H1 (cell line): ENCODE results near the gene THOP1. TPM values are rescaled to one million over a fixed set of nuclear protein-coding genes. Genes with fewer than 3 reads are reported as not detected.

Source experiments
- CTCF ChIA-PET: fragments of 300-600 bp; sonication (Branson Sonifier 250); formaldehyde crosslinking; loops from one replicate; lab custom pipeline; 2021; ENCODE audit not compliant: partially characterized antibody; lab: Charles Lee
- POLR2A ChIA-PET: fragments of 300-600 bp; sonication (Branson Sonifier 250); formaldehyde crosslinking; loops from one replicate; lab custom pipeline; 2021; ENCODE audit warnings: inconsistent platforms; ENCODE audit not compliant: partially characterized antibody; lab: Charles Lee
- DNase-seq, 2 experiments: peaks; one replicate each; pipeline versions ENCODE4 v3.0.0 to v3.0.0-alpha.2; 2010 to 2022; ENCODE audit warnings: low spot score in 2 of 2, low read depth in 1 of 2, mixed read lengths in 1 of 2
- FAIRE-seq: peaks from 2 replicates; lab custom pipeline; 2011; peaks lifted over from hg19 to GRCh38; lab: Jason Lieb, UNC
- H2AFZ ChIP-seq: 2 replicates; pipeline ENCODE4 v1.8.1; 2012; ENCODE audit warnings: low read length, inconsistent platforms
- H2AK5ac ChIP-seq: 2 replicates; pipeline ENCODE4 v1.6.1; 2013; ENCODE audit warnings: low read depth, low read length
- H2BK120ac ChIP-seq: replicated peaks from 2 replicates; pipeline ENCODE3; 2013; ENCODE audit warnings: low read depth, low read length, inconsistent platforms
- H2BK12ac ChIP-seq: 2 replicates; pipeline ENCODE4 v1.6.1; 2013; ENCODE audit warnings: low read depth, low read length
- H2BK15ac ChIP-seq: 2 replicates; pipeline ENCODE4 v1.6.1; 2013; ENCODE audit warnings: low read length
- H2BK20ac ChIP-seq: 2 replicates; pipeline ENCODE4 v1.6.1; 2013; ENCODE audit warnings: low read length
- H2BK5ac ChIP-seq: 2 replicates; pipeline ENCODE4 v1.6.1; 2013; ENCODE audit warnings: low read depth, low read length
- H3K14ac ChIP-seq: 2 replicates; pipeline ENCODE4 v1.6.1; 2013; ENCODE audit warnings: inconsistent platforms; ENCODE audit not compliant: insufficient read length
- H3K18ac ChIP-seq: 2 replicates; pipeline ENCODE4 v1.6.1; 2013; ENCODE audit warnings: low read length; ENCODE audit errors: extremely low read depth
- H3K23ac ChIP-seq: 2 replicates; pipeline ENCODE4 v1.6.1; 2013; ENCODE audit warnings: inconsistent platforms; ENCODE audit not compliant: insufficient read length
- H3K23me2 ChIP-seq: 2 replicates; pipeline ENCODE4 v1.6.1; 2013; ENCODE audit warnings: low read depth, low read length
- H3K27ac ChIP-seq: 2 replicates; pipeline ENCODE4 v1.6.1; 2011; ENCODE audit warnings: low read depth, low read length, inconsistent platforms
- H3K27me3 ChIP-seq, 4 experiments: replicated peaks in 1 of 4; 1 replicate in 1 of 4; 2 replicates in 3 of 4; pipeline versions ENCODE4 v1.6.1 to v1.8.1; 2011 to 2013; ENCODE audit warnings: low read length in 3 of 4, mild to moderate bottlenecking in 3 of 4, inconsistent platforms in 2 of 4, mixed read lengths in 2 of 4, moderate library complexity in 1 of 4; ENCODE audit not compliant: control insufficient read depth in 3 of 4, insufficient read depth in 3 of 4; ENCODE audit errors: extremely low read depth in 1 of 4
- H3K36me3 ChIP-seq, 4 experiments: 2 replicates each; pipeline versions ENCODE4 v1.6.1 to v1.8.1; 2011 to 2013; ENCODE audit warnings: mild to moderate bottlenecking in 4 of 4, low read length in 3 of 4, moderate library complexity in 2 of 4, control low read depth in 1 of 4, inconsistent platforms in 1 of 4; ENCODE audit not compliant: insufficient read depth in 4 of 4, control insufficient read depth in 2 of 4
- H3K4ac ChIP-seq: replicated peaks from 2 replicates; pipeline ENCODE3; 2013; ENCODE audit warnings: low read length, low read depth, mixed read lengths, inconsistent platforms; ENCODE audit not compliant: insufficient read length
- H3K4me1 ChIP-seq, 4 experiments: replicated peaks in 1 of 4; 1 replicate in 1 of 4; 2 replicates in 3 of 4; pipeline versions ENCODE4 v1.6.1 to v1.8.1; 2011 to 2013; ENCODE audit warnings: low read length in 3 of 4, inconsistent platforms in 2 of 4, mixed read lengths in 1 of 4; ENCODE audit not compliant: insufficient read depth in 4 of 4, control insufficient read depth in 3 of 4
- H3K4me2 ChIP-seq, 2 experiments: 2 replicates each; pipeline versions ENCODE4 v1.6.1 to v1.8.1; 2011 to 2013; ENCODE audit warnings: low read depth in 2 of 2, low read length in 2 of 2, control low read depth in 1 of 2, inconsistent platforms in 1 of 2, mild to moderate bottlenecking in 1 of 2; ENCODE audit not compliant: insufficient read depth in 1 of 2
- H3K4me3 ChIP-seq, 4 experiments: fragments of 200-600, 300-600 bp in 1 of 4; sonication (generic), shearing (Covaris generic), sonication (Bioruptor Twin) in 1 of 4; 2 replicates each; pipeline versions ENCODE4 v1.5.1 to v1.8.1; 2011 to 2016; ENCODE audit warnings: low read length in 4 of 4, low read depth in 3 of 4, control low read depth in 2 of 4, inconsistent platforms in 2 of 4, mild to moderate bottlenecking in 2 of 4, mixed read lengths in 1 of 4, moderate library complexity in 1 of 4; ENCODE audit not compliant: insufficient read depth in 2 of 4; ENCODE audit errors: extremely low read depth in 1 of 4
- H3K56ac ChIP-seq: replicated peaks from 2 replicates; pipeline ENCODE3; 2013; ENCODE audit warnings: low read depth, mild to moderate bottlenecking, mixed read lengths, low read length, inconsistent platforms; ENCODE audit not compliant: insufficient read length
- H3K79me1 ChIP-seq: 2 replicates; pipeline ENCODE4 v1.6.1; 2013; ENCODE audit warnings: low read depth, low read length, control low read depth
- H3K79me2 ChIP-seq, 2 experiments: 2 replicates each; pipeline versions ENCODE4 v1.6.1 to v1.8.1; 2012 to 2013; ENCODE audit warnings: low read length in 2 of 2, mild to moderate bottlenecking in 2 of 2, inconsistent platforms in 1 of 2; ENCODE audit not compliant: insufficient read depth in 2 of 2, control insufficient read depth in 1 of 2
- H3K9ac ChIP-seq, 4 experiments: replicated peaks in 1 of 4; 1 replicate in 1 of 4; 2 replicates in 3 of 4; pipeline versions ENCODE4 v1.6.1 to v1.8.1; 2011 to 2013; ENCODE audit warnings: low read depth in 3 of 4, low read length in 3 of 4, control low read depth in 2 of 4, mild to moderate bottlenecking in 2 of 4, moderate library complexity in 2 of 4, inconsistent platforms in 1 of 4; ENCODE audit errors: extremely low read depth in 1 of 4
- H3K9me3 ChIP-seq, 2 experiments: 2 replicates each; pipeline versions ENCODE4 v1.6.1 to v1.8.1; 2012 to 2013; ENCODE audit warnings: mild to moderate bottlenecking in 2 of 2, moderate library complexity in 2 of 2, control low read depth in 1 of 2, inconsistent platforms in 1 of 2, low read depth in 1 of 2, low read length in 1 of 2, mixed read lengths in 1 of 2; ENCODE audit not compliant: insufficient read depth in 2 of 2
- H4K20me1 ChIP-seq, 2 experiments: replicated peaks in 1 of 2; 2 replicates each; pipeline versions ENCODE3 to v1.8.1; 2011 to 2013; ENCODE audit warnings: inconsistent platforms in 2 of 2, low read length in 2 of 2, mild to moderate bottlenecking in 1 of 2; ENCODE audit not compliant: insufficient read depth in 2 of 2, control insufficient read depth in 1 of 2
- H4K5ac ChIP-seq: 2 replicates; pipeline ENCODE4 v1.6.1; 2013; ENCODE audit warnings: low read length, low read depth, mixed read lengths, inconsistent platforms; ENCODE audit not compliant: insufficient read length
- H4K8ac ChIP-seq: 2 replicates; pipeline ENCODE4 v1.8.0; 2013; ENCODE audit warnings: mild to moderate bottlenecking, moderate library complexity, low read length, inconsistent platforms; ENCODE audit not compliant: insufficient read depth; ENCODE audit errors: extremely low read depth
- H4K91ac ChIP-seq: replicated peaks from 2 replicates; pipeline ENCODE3; 2013; ENCODE audit warnings: low read length, mixed read lengths, inconsistent platforms; ENCODE audit not compliant: insufficient read length
- BCL11A ChIP-seq, 2 experiments: IDR thresholded peaks; one replicate each; pipeline ENCODE4 v1.6.1; 2011; ENCODE audit warnings: low read depth in 2 of 2, low read length in 2 of 2, mild to moderate bottlenecking in 2 of 2
- FOSL1 ChIP-seq: IDR thresholded peaks from 2 replicates; pipeline ENCODE4 v1.6.1; 2011; ENCODE audit warnings: mild to moderate bottlenecking, low read depth, low read length, moderate library complexity; ENCODE audit not compliant: insufficient read depth
- HDAC2 ChIP-seq, 2 experiments: fragments of 300-600 bp in 1 of 2; sonication (generic) in 1 of 2; IDR thresholded peaks; 2 replicates each; pipeline ENCODE4 v1.6.1; 2011 to 2012; ENCODE audit warnings: low read depth in 2 of 2, low read length in 2 of 2, mild to moderate bottlenecking in 2 of 2, moderate library complexity in 2 of 2, borderline replicate concordance in 1 of 2, inconsistent platforms in 1 of 2
- KDM4A ChIP-seq: IDR thresholded peaks from one replicate; pipeline ENCODE4 v1.7.1; 2012; ENCODE audit warnings: low read depth, mild to moderate bottlenecking, moderate library complexity, low read length, inconsistent platforms; ENCODE audit not compliant: severe bottlenecking
- POU5F1 ChIP-seq: IDR thresholded peaks from 2 replicates; pipeline ENCODE4 v1.6.1; 2011; ENCODE audit warnings: low read depth, mild to moderate bottlenecking, low read length, moderate library complexity
- SIN3A ChIP-seq, 2 experiments: IDR thresholded peaks in 1 of 2; conservative IDR thresholded peaks in 1 of 2; 2 replicates each; pipeline ENCODE4 v1.6.1; 2011 to 2012; ENCODE audit warnings: low read length in 2 of 2, improper control_type of control experiment in 1 of 2, low read depth in 1 of 2, mild to moderate bottlenecking in 1 of 2
- SIRT6 ChIP-seq: IDR thresholded peaks from one replicate; pipeline ENCODE4 v1.7.1; 2012; ENCODE audit warnings: low read length, inconsistent platforms
- SP1 ChIP-seq: IDR thresholded peaks from 2 replicates; pipeline ENCODE4 v1.6.1; 2011; ENCODE audit warnings: low read depth, low read length
- SUZ12 ChIP-seq: fragments of 200-600 bp; sonication (generic); IDR thresholded peaks from 2 replicates; pipeline ENCODE4 v1.6.1; 2012; ENCODE audit warnings: mild to moderate bottlenecking, inconsistent platforms, low read length, moderate library complexity, mixed read lengths
- TAF1 ChIP-seq: IDR thresholded peaks from 2 replicates; pipeline ENCODE4 v1.6.1; 2011; ENCODE audit warnings: mild to moderate bottlenecking, low read depth, low read length
- ZNF274 ChIP-seq: IDR thresholded peaks from 2 replicates; pipeline ENCODE4 v1.7.0; 2012; ENCODE audit warnings: low read length, borderline replicate concordance; ENCODE audit errors: extremely low read depth
- WGBS, 2 experiments: shearing (Covaris generic) in 1 of 2; methylation state at CpG; one replicate each; pipeline versions ENCODE4 v1.1.6 to v1.1.7; 2013 to 2015; ENCODE audit warnings: low lambda C conversion rate in 2 of 2, mixed read lengths in 2 of 2, inconsistent platforms in 1 of 2, low coverage in 1 of 2, missing lambda C conversion rate in 1 of 2; ENCODE audit not compliant: insufficient replicate concordance in 2 of 2, insufficient coverage in 1 of 2, insufficient read length in 1 of 2; ENCODE audit errors: extremely low coverage in 1 of 2, missing lambda C conversion rate in 1 of 2; 5-methylcytosine and 5-hydroxymethylcytosine counted together
- polyA plus RNA-seq, 7 experiments: library from polyadenylated mRNA; depleted of rRNA in 3 of 7; stranded (reverse) in 5 of 7; unstranded in 2 of 7; fragments of >200 nt in 5 of 7; fragments of 200-250 nt in 2 of 7; gene quantifications; 1 replicate in 5 of 7; 2 replicates in 1 of 7; 4 replicates in 1 of 7; pipeline versions ENCODE4 v1.2.1 to v1.2.3, GENCODE V29; 2011 to 2013; ENCODE audit warnings: missing spikeins in 2 of 7, mixed read lengths in 2 of 7
- total RNA-seq: library from RNA; stranded (reverse); fragmentation: NEBNext Ultra II Directional; extraction: Animal tissue kit (Norgen Biotek cat#: 25700); gene quantifications from 2 replicates; pipeline ENCODE4 v1.2.1, GENCODE V29; 2021

THOP1 gene
- total and polyA plus RNA-seq, 2 of the 8 experiments (the other 6 are each of a cell fraction or from before 2014, with no cell fraction given): 136 to 159 TPM

DNA sequence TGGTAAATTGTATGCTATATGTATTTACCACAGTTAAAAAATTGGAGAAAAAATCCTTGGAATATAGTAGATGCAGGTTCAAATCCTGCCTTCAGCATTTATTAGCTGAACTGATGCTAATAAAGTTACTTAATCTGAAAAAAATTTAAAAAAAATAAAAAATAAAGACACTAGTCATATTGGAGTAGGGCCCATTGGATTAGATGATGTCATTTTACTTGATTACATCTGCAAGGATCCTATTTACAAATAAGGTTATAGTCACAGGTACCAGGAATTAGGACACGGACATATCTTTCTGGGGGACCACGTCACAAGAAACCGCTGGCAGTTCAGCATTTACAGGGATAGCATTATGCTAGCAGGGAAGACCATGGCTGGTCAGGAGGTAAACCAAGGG lies 62.2 kb downstream of the THOP1 start:
- Histone ChIP-seq H3K14ac (no peak overlapping the region), H2BK5ac (no peak overlapping the region), H2BK12ac (no peak overlapping the region), H3K4me3 (no peak overlapping the region), H2AK5ac (no peak overlapping the region), H3K4me1 (no peaks in the 10 kb centered on the region), H3K4me2 (no peak overlapping the region), H3K79me2 (peaks cover 0 to 3% of the 10 kb centered on the region in 2 experiments; a peak in 2 of 4 replicates), H4K8ac (no peak overlapping the region), H3K79me1 (peaks cover 2% of the 10 kb centered on the region; the same call in 1 of the 2 replicates), H3K9me3 (peaks cover 48 to 60% of the 10 kb centered on the region in 2 experiments), H3K23ac (no peak overlapping the region), H3K36me3 (peaks cover 2 to 25% (median 17%) of the 10 kb centered on the region in 4 experiments; a peak in 7 of 8 replicates), H2BK15ac (no peak overlapping the region), H2BK120ac (no peak overlapping the region), H3K4ac (no peak overlapping the region), H3K9ac (no peak overlapping the region; a peak in 2 of 7 replicates), H4K5ac (no peak overlapping the region)
- WGBS, 2 experiments: 91% methylated on average over 3 of the region's 3 CpGs; no CpG with 5 or more reads in 1 of the 2 experiments
- no peak for FAIRE-seq
- ChIA-PET POLR2A (no interaction called here), CTCF (interaction anchor here (0.8 kb wide), 1 partner anchor 50 kb away, joined by 3 read pairs; no protein-coding TSS in a partner anchor)
- TF ChIP-seq POU5F1 (no peak), HDAC2 (IDR thresholded peaks at IDR 0.05; ENCODE audit: borderline replicate concordance in 1 of 2, low read depth in 2 of 2, low read length in 2 of 2) (no peak), TAF1 (no peak), BCL11A (IDR thresholded peaks at IDR 0.05; ENCODE audit: low read depth in 2 of 2, low read length in 2 of 2) (no peak), KDM4A (no peak), SUZ12 (no peak), SIN3A (conservative IDR thresholded peaks at IDR 0.05 in 1 of 2, IDR thresholded peaks at IDR 0.05 in 1 of 2; ENCODE audit: low read depth in 1 of 2, low read length in 2 of 2) (no peak), SP1 (no peak), FOSL1 (no peak), SIRT6 (no peak), ZNF274 (no peak)
- TF ChIP-seq, all 59 proteins: peak for 0
- DNase-seq: no peak
- Histone ChIP-seq H4K91ac (no peak overlapping the region), H2AFZ (no peak overlapping the region), H3K56ac (no peak overlapping the region), H4K20me1 (no peaks in the 10 kb centered on the region), H2BK20ac (no peak overlapping the region), H3K27me3 (0 out of 7 replicates have a peak, but pooled peaks cover 0 to under 1% (median 0%) of the 10 kb centered on the region in 4 experiments), H3K23me2 (no peaks in the 10 kb centered on the region), H3K27ac (no peak overlapping the region), H3K18ac (no peak overlapping the region)
